ENCODE results near the gene MYADML2. TPM values are rescaled to one million over a fixed set of nuclear protein-coding genes. Genes with fewer than 3 reads are reported as not detected.

Gene MYADML2
- total RNA-seq, 4 donors from 2014 or later, result not detected

DNA sequence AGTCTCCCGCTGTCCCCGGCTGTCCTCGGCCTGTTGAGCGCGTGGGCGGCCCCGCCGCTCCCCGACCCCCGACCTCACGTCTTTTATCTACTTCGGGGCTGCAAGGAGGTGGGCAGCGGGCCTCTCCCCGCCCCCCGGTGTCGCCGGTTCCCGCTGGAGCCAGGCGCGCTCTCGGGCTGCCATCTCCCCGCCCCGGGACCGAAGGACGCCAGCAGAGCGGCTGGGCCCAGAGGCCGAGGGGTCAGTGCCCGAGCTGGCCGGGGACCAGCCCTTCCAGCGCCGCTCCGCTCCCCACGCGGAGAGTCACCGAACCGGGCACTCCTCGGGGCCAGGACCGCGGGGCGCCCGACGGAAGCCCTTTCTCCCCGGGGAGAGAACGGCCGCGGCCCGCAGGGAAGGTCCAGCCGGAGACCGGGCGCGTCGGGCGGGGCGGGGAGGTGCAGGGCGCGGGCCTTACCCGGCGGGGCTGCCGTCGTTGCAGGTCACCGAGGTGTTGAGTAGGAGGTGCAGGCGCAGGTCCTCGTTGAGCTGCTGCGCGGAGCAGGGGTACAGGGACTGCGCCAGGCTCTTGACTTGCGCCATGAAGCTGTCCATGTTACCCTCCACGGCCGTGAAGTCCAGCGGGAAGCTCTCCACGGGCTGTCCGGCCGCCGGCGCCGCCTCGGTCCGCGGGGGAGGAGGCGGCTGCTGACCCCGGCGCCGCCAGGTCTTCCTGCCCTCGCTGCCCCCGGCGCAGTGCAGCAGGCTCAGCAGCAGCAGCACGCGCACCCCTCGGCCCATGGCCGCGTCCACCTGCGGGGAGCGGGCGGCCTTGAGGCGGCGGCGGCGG lies 13.3 kb upstream of the MYADML2 start:
- Histone ChIP-seq H3K27me3 (peaks cover 17 to 88% (median 24%) of the 10 kb centered on the region in 4 donors), H3K9me3 (no peaks in the 10 kb centered on the region), H3K27ac (no peak overlapping the region), H3K4me1 (peaks cover 12 to 45% (median 32%) of the 10 kb centered on the region in 3 donors), H3K4me3 (peak overlapping the region; percentile 29 to 72 (median 42)), H3K36me3 (no peaks in the 10 kb centered on the region)
- DNase-seq, result no peak
- intact Hi-C loops (cut with DNase I), result no loop called here
- WGBS, 2 donors, result 6% methylated on average over 12 of the region's 98 CpGs; no CpG with 5 or more reads in 1 of the 2 donors
- TF ChIP-seq POLR2A (IDR thresholded peaks at IDR 0.05) (no peak), CTCF (IDR thresholded peaks at IDR 0.05) (no peak)

DNA sequence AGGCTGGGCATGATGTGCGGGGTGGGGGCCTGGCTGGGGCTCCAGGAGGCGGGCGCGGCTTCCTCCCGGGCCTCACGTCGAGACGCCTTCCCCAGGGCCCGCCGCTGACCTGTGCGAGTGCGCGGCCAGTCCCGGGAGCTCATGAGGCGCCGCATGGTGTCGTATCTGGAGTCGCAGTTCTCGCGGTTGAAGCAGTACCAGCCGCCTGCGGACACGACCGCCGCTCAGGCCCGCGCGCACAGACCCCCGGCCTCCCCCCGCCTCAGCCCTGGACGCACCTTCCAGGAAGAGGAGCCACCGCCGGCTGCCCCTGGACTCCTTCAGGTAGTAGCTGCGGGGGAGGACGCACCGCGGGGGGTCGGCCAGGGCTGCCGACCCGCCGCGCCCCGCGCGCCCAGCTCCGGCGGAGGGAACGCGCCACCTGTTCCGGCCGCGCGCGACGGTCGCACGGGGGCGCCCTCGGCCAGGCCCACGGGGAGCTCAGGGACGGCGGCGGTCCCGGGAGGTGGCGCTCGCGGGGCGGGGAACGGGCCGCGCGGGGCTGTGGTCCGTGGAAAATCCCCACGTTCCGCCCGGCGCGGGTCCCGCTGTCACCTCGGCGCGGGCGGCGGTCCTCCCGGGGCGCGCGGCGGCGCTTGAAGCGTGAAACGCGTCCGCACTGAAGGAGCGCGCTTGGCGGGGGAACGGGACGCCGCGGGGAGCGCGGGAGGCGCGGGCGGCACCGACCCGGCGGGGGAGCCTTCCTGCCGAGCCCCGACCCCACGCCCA lies 12.5 kb upstream of the MYADML2 start:
- Histone ChIP-seq H3K4me1 (peaks cover 12 to 44% (median 32%) of the 10 kb centered on the region in 3 donors), H3K36me3 (no peaks in the 10 kb centered on the region), H3K4me3 (peak overlapping the region; percentile 29 to 72 (median 42)), H3K27ac (no peak overlapping the region), H3K27me3 (peaks cover 17 to 95% (median 24%) of the 10 kb centered on the region in 4 donors), H3K9me3 (no peaks in the 10 kb centered on the region)
- no CpG with 5 or more reads among the region's 112 CpGs for WGBS, 2 donors
- no peak for TF ChIP-seq POLR2A (IDR thresholded peaks at IDR 0.05)
- peak; percentile 30 to 99 (median 96) for TF ChIP-seq CTCF (IDR thresholded peaks at IDR 0.05)
- intact Hi-C loops (cut with DNase I), result loop anchor here (2.0 to 10.0 kb wide), 2 partner anchors 63 to 195 kb away; partner anchors contain the start of genes CENPX and LRRC45
- no peak for DNase-seq

DNA sequence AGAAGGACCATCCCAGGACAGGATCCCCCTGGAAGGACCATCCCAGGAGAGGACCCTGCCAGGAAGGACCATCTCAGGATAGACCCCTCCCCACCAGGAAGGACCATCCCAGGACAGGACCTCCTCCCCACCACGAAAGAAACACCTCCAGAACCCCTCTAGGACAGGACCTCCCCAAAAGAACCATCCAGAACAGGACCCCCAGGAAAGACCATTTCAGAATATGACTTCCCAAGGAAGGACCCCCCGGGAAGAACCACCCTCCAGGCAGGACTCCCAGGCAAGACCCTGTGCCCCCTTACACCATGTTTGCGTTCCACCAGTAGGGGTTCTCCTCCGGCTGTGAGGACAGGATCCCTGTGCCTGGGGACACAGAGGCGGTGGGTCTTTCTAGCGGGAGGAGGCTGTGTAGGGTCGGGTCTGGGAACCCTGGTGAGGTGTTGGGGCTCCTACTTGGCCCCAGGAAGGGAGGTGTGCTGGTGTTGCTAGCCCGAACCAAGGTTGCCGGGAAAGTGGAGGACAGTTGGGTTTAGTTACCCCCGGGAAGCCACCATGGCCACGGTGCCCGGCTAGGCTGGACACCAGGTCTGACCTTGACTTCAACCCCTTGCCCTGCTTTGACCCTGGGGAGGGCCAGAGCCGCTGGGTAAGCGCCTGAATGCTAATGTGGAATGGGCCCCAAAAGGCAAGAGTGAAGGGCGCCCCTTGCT lies 11.8 kb upstream of the MYADML2 start:
- DNase-seq, result no peak
- no peak overlapping the region for H3K27ac ChIP-seq
- peak overlapping the region in 2 of 4 donors; percentile 45 to 72 for H3K4me3 ChIP-seq
- no peaks in the 10 kb centered on the region for H3K36me3 ChIP-seq
- TF ChIP-seq CTCF (IDR thresholded peaks at IDR 0.05) (no peak), POLR2A (IDR thresholded peaks at IDR 0.05) (no peak)
- no peaks in the 10 kb centered on the region for H3K9me3 ChIP-seq
- H3K27me3 ChIP-seq, result peaks cover 17 to 95% (median 24%) of the 10 kb centered on the region in 4 donors
- 56 to 68% methylated on average over 3 to 5 of the region's 15 CpGs for WGBS, 2 donors
- intact Hi-C loops (cut with DNase I), result loop anchor here (2.0 to 10.0 kb wide), 2 partner anchors 64 to 196 kb away; partner anchors contain the start of genes CENPX and LRRC45
- peaks cover 12 to 44% (median 32%) of the 10 kb centered on the region in 3 donors for H3K4me1 ChIP-seq

GRCh38 chr17:81957691-81958432 lies 10.8 kb upstream of the MYADML2 start:
- 71 to 87% methylated on average over 3 to 9 of the region's 19 CpGs for WGBS, 2 donors
- Histone ChIP-seq H3K4me1 (peaks cover 12 to 44% (median 32%) of the 10 kb centered on the region in 3 donors), H3K36me3 (no peaks in the 10 kb centered on the region), H3K27ac (no peak overlapping the region), H3K4me3 (no peak overlapping the region), H3K27me3 (peaks cover 17 to 92% (median 24%) of the 10 kb centered on the region in 4 donors), H3K9me3 (no peaks in the 10 kb centered on the region)
- intact Hi-C loops (cut with DNase I), result loop anchor here (2.0 to 10.0 kb wide), 2 partner anchors 65 to 197 kb away; partner anchors contain the start of genes CENPX and LRRC45
- no peak for DNase-seq
- no peak for TF ChIP-seq CTCF (IDR thresholded peaks at IDR 0.05)
- TF ChIP-seq POLR2A (IDR thresholded peaks at IDR 0.05), result no peak
